HG03439 (cell line): ENCODE results near the gene RAPGEF3.
A peak's percentile ranks its signal among the peaks of the same experiment; 100 is the strongest.

ENCODE experiments used
- ATAC-seq: cut with Tn5 transposase; IDR thresholded peaks from one replicate; pipeline ENCODE4 v1.9.1; 2021; ENCODE audit warnings: mild to moderate bottlenecking, moderate library complexity; ENCODE audit not compliant: unreplicated experiment

RAPGEF3 gene

DNA sequence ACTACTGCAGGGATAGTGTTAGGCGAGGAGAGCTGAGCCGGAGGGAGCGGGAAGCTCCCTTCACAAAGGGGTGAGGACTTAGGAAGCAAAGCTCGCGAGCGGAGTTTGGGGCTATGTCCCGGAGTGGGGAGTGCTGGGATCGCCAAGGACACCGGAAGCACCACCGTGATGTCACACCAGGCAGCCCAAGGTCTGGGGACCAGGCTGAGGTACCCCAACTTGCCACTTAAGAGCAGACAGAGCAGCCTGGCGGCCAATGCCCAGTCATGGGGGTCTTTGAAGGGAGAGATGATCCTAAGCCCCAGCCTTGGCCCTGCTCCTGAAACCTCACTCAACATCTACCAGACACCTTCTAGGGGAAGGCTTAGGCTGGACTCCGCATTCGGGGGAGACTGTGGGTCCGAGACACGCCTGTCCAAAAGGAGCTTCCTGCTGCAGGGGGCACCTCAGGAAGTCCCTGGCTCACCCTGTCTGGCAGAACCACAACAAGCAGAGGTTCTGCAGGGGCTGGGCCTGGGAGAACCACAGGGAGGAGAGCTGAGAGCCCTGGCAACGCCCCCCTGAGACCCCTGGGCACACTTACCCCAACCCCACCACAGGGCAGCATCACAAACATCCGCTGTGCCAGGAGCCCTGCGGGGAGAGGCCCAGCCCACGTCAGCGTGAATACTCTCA, 32.1 kb upstream of the RAPGEF3 start:
- ATAC-seq, result no peak

DNA sequence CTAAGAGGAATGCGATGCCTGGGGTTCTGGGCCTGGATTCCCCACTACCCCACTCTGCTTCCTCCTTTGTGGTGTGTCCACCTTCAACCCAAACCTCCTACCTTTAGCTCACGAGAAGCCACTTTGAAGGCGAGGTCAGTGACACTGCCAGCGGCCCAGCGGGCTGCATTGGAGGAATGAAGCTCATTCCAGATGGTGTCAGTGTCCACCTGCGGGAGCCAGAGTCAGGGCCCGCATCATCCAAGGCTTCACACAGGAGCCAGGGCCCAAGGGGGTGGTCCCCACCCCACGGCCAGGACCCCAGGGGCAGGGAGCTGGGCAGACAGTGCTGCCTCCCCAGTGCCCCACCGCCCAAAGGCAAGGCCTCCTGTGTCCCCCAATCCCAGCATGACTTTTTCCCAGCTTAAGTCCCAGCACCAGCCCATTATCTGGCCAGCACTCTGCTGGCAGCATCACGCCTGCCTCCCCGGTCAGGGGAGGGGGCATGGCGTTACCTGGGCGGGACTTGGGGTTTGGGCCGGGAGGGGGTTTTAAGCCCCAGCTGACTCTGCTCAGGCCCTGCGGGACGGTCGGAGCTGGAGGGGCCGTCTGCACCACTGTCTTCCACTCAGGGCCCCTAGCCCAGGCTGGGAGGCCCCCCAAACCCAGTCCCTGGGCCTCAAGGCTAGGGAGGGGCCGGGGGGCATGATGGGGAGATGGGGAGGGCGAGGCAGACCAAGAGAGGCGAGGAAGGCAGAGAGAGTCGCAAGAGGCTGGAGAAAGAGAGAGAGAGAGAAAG, 31.2 kb upstream of the RAPGEF3 start:
- ATAC-seq, result no peak

DNA sequence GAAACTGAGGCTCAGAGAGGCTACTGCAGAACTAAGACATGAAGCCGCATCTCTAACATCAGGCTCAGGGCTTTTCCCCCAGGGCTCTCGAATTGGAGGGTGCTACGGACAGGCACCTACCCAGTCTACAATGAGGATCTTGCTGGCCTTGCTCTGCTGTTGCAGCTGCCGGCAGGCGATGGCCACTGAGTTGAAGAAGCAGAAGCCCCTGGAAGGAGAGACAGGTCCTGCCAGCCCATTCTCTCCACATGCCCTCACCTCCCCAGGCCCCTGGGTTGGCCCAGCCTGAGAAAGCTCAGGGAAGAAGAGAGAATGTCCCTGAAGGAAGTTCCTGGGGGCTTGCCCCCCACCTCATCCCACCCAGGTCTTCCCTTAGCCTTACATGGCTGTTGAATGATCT, 30.5 kb upstream of the RAPGEF3 start:
- no peak for ATAC-seq

DNA sequence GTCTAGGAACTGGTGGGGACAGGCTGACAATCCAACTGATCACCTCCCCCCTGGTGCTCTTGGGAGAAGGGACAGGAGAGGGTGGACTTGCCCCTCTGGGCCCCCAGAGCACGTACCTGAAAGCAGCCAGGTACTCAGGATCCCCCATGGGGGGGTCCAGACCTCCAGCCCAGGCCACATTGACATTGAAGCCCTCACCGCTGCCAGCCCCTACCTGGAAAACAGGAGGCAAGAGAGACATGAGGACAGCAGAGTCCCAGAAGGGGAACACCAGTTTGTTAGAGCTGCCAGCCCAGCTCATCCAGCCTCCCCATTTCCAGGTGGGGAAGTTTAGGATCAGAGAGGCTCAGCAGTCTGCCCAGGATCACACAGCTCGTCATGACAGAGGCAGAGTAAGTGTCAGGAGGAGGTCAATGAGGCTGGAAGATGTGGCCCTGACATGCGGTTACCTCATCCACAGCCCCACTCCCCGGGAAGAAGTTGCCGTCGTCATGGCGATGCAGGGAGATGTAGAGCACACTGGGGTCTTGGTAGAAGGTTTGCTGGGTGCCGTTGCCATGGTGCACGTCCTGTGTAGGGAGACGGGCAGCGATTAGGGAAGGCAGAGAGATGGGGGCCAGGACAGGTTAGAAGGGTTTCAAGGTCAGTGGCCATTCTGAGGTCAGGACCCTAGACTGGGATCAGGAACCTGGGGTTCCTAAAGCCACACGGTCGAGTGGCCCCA, 29.1 kb upstream of the RAPGEF3 start:
- no peak for ATAC-seq

DNA sequence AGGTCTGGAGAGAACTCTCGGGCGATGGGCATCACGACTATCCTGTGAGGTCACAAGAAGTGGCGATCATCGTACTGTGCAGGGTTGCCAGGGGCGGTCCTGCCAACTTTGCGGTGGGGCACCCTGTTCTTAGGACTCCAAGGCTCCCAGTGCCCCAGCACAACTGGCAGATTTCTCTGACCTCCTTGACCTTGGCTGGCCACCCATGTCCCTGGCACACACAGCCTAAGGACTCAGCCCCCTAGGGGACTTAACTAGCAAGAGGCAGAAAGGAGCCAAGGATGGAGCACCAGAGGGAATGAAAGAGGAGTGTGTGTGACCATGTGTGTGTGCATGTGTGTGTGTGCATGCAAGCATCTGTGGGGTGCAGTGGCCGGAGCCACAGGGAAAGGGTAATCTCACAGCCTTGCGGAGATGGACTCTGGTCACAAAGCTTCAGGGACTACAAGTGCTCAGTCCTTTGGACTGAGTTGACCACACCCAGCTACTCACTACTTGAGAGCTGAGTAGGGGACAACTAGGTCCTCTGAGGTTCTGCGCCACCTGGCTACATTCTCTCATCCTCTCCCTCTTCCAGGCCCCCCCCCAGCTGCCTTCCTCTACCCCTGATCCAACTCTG, 28.1 kb upstream of the RAPGEF3 start:
- ATAC-seq, result no peak

DNA sequence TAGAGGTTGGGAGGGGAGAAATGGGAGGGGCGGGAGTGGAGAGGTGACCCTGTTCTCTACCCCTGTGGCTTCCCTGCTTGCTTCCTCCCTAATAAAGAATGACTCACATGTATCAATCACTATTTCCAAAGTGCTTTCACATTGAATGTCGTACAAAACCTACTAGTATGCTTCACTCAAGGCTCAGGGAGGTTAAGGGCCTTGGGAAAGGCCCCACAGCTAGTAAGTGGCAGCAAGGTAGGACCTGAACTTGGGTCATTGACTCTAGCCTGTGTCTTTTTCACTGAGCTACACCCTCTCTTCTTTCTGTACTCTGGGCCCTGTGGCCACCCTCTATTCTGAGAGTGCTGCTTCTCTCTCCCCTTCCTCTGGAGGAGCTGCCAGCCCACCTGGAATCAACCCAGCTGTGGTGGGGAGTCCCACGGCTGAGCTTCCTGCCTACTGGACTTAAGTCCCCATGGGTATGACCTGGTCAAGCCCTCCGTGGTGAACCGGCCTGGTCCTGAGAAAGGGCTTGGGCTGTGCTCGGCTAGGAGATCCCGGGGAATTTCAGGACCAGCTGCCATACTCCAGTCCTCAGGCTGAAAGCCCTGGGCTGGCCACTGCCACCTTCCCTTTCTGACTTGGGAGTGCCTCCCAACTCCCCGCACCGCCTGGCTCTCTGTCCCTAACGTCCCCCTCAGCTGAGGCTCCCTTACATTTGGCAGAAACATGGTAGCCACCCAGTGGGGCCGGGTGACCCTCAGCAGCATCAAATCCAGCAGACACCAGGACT, 27.4 kb upstream of the RAPGEF3 start:
- no peak for ATAC-seq

DNA sequence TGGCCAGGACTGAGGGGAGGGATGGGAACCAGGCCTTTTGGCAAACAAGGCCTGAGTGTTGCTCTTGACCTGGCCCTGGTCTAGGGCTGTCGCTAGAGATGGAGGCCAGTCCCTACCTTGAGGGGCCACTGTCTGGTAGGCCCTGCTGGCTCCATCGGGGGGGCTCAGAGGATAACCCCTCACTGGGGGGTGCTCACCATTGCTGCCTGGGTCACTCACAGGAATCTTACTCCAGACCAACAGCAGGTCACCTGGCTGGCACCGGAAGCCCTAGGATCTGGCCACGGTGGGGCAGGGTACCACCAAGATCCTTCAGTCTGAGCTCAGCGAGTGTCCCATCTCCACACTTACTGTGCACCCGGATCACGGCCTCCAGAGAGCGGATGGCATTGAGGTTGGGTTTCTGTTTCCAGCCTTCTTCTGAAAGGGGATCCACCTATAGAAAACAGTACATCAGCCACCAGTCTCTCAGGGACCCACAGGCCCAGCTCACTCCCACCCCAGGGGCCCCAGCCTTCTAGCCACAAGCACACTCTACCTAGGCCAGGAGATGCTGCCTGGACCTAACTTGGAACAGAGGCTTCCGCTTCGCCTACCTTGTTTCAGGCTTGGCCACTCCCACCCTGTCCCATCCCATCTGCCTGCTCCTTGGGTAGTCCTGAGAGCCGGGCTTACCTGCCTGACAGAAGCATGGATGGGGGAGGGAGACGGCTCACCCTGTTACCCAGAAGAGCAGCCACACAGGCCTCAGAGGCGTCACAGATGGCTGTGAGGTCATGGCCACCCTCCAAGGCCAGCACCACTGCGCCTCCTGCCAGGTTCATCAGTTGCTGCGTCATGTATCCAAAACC, 26.6 kb upstream of the RAPGEF3 start:
- ATAC-seq, result no peak

DNA sequence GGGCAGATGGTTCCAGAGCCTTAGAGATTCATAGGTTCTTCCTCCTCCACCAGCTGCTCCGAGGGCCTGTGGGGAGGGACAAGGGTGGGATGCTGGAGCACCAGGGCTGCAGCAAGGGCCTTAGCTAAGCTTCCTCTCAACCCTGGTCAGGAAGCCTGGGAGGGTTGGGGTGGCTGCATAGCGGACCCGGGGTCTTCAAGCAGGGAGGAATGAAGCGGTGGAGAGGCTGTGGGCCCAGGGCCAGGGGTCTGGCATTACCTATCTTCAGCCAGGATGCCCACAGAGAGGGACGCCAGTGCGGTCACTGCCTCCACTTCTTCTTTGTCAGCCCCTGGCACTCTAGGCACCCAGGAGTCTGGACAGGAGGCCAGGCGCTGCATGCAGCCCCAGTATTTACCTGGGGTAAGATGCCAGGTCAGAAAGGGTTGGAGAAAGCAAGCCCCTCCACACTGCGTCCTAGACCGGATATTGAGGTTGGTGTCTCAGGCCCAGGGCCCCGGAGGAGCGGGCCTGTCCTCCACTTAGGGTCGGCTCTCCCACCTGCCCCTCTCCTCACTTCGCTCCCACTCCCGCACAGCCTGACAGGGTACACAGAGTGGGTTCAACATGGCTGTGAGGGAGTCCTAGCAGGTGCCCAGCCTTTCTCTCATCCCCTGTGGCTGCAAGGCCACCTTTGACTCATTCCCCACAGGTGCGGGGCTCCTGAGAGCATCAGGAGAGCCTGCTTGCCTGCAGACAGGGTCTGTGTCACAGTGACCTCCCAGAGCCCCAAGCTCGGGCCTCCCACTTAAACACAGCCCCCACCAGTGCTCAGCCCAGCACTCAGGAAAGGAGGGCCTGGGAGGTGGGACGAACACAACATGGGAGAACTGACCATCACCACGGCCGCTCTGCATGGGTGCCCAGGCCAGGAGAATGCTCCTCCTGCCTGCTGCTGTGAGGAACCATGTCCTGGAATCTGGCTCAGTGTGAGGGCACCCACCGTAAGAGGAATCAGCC, 25.4 kb upstream of the RAPGEF3 start:
- ATAC-seq, result no peak

DNA sequence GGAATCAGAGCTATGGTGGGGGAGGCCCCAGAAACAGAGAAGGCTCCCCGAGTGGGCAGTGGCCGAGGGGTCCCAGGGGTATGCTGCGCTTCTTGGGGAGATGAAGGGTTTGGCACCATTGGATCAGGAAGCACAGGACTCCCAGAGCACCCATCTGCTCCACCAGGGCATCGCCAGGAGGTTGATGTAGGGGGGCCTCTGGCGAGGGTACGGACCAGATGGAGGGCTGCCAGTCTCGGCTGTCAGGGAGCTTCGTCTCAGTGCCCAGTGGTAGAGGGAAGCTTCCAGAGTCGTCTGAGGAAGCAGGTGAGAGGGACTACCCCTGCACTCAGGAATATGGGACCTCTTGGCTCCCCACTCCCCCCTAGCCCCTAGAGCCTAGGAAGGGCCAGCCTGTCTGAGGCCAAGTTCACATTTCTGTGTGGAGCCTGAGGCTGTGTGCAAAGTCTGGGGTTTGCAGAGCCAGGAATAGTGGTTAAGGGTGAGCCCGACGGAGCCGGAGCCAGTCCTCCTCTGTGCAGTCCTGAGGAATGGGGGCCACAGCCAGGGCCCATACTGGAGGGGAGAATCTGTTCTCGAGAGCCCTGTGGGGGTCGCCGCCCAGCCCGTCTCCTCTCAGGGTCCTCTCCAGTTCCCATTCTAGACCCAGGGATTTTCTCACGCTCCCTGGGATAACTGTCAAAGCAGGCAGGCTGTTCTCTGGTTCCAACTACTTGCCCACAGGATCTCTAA, 24.5 kb upstream of the RAPGEF3 start:
- ATAC-seq, result no peak

DNA sequence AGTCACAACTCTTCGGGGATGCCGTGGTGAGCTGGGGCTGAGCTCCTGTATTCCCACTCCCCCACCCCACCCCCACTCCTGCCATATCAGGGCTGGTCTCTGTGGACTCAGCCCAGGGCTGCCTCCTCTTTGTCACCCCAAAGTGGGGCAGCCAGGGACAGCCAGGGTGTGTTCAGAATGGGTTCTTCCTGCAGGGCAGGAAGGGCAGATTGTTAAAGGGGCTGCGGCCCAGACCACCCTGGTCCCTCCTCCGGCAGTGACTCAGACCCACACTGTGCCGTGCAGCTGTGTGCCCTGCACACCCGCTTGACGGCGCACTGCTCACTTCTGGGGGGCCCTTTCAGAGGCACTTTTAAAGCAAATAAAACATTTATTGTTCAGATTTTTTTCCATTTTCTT, 23.7 kb upstream of the RAPGEF3 start:
- no peak for ATAC-seq

DNA sequence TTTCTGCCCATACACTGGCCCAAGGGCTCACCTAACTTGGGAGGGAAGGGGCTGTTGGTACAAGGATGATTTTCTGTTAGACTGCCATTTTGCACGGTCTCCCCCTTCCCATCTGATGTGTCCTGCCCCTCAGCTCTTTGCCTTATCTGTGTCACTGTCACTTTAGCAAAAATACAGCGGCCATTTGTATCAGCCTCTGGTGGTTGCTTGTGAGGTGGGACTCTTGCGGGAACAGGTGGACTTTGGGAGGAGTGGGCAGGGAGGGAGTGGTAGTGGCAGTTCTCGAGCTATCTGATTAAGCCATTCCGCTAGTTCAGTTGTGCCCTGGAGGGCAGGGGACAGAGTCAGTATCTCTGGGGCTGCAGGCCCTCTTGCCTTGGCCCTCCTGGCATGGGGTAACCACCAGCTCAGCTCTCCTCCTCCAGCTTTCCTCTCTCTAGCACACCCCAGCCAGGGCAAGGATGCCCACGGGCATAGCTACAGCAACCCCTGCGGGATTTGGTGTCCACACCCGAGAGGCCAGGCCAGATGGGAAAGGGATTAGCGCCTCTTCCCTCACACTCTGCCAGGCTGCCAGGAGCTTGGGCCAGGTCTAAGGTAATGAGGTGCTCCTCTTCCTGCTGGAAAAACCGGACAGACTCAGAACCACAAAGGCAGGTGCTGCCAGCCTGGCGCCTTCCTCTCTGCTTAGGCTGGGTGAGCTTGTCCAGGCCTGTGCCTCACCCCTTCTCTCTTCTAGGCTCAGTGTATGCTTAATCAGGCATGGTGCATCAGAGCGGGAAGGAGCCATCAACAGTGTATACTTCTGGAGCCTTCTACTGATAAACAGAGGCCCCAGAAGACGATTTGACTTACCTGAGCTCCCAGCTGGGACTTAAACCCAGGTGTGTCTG, 23.0 kb upstream of the RAPGEF3 start:
- ATAC-seq, result no peak

DNA sequence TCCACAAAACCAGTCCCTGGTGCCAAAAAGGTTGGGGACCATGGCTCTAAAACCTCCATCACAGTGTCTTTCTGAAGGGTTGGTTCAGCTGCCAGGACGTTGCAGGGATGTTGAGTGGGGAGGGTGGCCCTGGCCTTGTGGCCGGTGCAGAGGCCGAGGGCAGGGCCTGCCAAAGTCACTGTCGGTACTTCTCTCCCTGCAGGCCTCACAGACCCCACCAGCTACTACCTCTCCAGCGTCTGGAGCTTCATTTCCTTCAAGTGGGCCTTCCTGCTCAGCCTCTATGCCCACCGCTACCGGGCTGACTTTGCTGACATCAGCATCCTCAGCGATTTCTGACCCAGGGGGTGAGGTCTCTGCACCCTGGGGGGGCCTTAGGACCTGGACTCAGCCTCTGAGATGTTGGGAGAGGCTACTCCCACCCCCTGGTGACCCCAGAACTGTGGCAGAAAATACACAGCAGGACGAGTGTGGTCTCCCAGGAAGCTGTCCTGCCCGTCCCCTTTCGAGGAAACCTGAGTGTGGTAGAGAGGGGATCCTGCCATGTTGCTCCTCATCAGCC, 21.3 kb upstream of the RAPGEF3 start:
- no peak for ATAC-seq

DNA sequence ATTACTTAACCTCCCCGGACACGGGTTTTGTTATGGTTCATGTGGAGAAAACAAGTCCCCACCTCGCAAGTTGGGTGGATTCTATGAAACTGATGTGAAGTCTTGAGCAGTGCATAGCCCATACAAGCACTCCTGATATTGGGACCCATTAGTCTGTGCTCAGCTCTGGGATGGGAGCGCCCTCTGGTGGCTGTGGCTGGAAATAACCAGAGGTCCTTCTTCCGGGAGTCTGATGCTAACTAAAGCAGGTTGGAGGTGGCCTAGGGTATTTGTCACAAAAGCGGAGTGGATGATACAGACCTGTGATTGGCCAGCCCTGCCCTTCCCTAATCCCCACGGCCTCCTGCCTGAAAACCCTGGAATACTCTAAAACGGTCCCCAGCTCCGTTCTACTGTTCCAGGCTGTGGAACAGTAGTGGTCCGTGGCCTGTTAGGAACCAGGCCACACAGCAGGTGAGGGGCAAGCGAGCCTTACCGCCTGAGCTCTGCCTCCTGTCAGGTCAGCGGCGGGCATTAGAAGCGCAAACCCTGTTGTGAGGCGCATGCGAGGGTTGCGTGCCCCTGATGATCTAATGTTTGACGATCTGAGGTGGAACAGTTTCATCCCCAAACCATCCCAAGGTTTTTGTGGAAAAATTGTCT, 20.7 kb upstream of the RAPGEF3 start:
- ATAC-seq, result peak; percentile 64

DNA sequence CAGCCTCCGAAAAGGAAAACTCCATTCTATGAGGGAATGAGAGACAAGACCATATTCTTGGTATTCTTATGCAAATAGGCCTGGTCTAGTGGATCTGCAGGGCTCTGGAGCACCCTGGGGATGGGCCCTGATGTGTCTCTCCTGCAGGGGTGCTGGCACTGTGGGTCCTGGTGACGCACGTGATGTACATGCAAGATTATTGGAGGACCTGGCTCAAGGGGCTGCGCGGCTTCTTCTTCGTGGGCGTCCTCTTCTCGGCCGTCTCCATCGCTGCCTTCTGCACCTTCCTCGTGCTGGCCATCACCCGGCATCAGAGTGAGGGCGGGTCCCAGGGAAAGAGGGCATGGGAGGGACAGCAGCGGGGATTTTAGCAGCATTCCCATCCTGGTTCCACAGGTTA, 20.2 kb upstream of the RAPGEF3 start:
- no peak for ATAC-seq

DNA sequence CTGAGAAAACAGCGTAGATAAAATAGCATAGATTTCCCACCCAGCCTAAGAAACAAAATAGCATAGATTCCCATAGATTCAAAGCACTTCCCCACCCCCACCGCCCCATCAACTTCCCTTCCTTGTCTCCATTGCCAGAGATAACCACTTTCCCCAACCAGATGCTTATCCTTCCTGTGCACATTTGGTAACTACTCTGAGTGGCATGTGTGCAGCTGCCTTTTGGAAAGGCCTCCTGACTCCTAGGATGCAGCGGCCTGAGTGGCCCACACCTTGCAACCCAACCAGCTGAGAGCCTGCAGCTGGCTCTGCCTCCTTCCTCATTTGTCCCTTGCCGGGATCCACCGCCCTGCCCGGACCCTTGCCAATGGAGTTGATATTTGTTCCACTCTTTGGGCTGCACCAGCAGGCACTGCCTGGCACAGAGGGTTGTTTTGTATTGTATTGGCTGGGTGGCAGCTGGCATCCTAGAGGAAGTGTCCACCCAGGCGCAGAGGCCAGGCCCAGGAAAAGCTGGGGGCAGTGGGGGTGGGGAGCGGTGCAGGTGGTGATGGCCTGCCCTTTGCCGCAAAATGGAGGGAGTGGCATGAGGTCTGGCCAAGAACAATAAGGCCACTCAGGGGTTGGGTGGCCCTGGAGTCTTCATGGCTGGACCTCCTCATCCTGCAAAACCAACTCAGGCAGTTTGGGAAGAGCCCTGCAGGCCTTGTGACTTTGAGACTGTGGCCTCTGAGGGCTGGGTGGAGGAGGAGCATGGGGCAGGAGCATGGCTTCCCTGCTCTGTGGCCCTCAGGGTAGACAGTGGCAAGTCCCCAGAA, 19.3 kb upstream of the RAPGEF3 start:
- no peak for ATAC-seq
